ENCODE measurements around the gene FIP1L1.

Gene FIP1L1

GRCh38 chr4:53477038-53477565 lies 99.7 kb downstream of the FIP1L1 start:
- no peak for DNase-seq

- DNase-seq: no peak
Measured at GRCh38 chr4:53477636-53478035, 100.2 kb downstream of the FIP1L1 start.

DNA sequence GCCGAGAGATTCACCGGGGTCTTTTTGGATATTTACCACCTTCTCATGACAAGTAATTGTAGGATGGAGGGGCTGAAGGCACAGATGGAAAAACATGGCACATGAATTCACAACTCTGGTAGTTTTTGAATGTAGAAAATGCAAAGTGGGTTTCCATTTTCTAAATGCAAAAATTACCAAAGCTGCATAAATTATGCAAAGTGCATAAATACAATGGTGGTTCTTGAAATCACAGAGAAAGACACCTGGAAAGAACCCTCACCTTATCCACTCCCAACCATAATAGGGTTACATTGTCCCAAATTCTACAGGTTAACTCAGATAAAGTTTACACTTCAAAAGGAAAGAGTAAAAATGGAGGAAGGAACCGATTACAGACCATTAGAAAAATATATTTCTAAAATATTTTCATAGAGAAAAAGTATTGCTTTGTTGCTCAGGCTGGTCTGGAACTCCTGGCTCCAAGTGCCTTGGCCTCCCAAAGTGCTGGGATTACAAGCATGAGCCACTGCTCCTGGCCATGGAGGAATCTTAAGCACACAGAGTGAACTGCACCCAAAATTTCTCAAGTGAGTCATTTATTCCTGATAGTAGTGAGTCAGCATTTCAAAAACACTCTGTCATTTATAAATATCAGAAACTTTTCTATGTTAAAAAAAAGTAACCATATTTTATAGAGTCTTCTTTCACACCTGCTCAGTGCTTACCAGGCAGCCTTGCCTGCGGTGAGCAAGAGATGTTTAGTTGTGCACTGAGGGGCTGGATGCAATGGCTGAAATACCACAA lies 101.4 kb downstream of the FIP1L1 start:
- no peak for DNase-seq

GRCh38 chr4:53479736-53480525 lies 102.5 kb downstream of the FIP1L1 start:
- no peak for DNase-seq

- DNase-seq: no peak
Measured at GRCh38 chr4:53480909-53481308, 103.5 kb downstream of the FIP1L1 start.

DNA sequence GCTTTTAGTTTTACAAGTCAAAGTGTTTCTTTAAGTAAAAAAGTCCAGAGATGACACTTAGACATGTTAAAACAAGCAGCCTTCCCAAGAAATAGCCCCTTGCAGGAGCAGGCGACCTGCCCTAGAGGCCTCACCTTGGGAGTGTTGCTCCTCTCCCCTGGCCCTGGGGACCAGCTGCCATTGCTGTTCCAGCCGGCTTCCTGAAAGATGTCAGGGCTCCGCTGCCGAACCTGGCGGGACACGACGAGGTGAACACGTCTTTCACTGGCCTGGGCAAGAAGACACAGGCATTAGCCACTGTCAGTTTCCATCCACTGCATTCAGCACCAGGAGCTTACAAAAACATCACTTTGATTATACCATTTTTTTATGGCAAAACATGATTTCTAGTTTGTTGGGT lies 104.1 kb downstream of the FIP1L1 start:
- DNase-seq: no peak

GRCh38 chr4:53483250-53483649 lies 105.8 kb downstream of the FIP1L1 start:
- DNase-seq: no peak

DNA sequence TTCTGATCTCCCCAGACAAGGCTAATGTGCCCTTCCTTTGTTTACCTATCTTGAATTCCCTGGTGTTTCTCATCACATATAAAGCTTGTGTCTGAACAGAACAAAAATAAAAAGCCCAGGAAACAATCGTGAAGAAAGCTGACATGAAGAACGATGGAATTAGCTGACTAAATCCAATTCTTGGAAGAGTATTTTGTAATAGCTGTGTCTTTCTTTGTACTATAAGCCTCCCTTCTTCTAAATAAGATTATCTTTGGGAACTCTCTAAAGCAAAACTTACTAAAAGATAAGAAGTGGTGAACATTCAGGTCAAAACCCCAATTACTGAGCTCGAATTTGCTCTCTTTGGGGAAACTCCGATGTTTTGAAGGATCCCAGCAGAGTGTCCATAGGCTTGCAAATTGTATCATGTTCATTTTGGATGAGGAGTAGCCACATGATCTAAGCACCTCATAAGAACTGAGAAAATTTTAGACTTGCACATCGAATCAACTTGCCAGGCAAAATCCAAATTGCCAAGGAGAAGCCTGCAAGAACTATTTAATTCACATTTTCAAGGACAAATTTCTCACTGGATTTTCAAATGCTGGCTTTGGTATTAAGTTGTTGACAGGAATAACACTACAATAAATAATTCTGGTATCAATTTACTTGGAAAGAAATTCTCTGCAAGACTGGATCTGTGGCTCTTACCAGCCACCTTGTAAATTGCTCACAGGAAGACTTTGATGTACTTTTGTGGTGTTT lies 107.6 kb downstream of the FIP1L1 start:
- DNase-seq: no peak

DNA sequence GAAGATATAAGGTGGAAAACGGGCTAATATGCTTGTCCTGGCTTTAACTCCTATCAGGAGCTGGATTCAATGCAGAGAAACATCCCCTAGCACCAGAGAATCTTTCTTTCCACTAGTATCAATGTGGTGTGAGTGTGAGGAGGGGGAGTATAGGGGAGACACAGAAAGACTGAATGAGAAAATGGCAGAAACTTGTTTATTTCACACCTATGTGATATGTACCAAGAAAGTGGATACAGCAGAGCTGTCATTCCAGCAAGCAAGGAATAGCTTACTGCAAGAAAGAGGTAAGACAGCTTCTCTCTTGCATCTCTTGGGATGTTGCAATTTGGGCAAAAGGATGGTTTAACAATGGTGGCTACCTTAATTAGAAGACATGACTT lies 108.2 kb downstream of the FIP1L1 start:
- DNase-seq: no peak

GRCh38 chr4:53487766-53488165 lies 110.3 kb downstream of the FIP1L1 start:
- DNase-seq: no peak

GRCh38 chr4:53489279-53489889 lies 111.9 kb downstream of the FIP1L1 start:
- no peak for DNase-seq

GRCh38 chr4:53490161-53490956 lies 112.9 kb downstream of the FIP1L1 start:
- DNase-seq: no peak

DNA sequence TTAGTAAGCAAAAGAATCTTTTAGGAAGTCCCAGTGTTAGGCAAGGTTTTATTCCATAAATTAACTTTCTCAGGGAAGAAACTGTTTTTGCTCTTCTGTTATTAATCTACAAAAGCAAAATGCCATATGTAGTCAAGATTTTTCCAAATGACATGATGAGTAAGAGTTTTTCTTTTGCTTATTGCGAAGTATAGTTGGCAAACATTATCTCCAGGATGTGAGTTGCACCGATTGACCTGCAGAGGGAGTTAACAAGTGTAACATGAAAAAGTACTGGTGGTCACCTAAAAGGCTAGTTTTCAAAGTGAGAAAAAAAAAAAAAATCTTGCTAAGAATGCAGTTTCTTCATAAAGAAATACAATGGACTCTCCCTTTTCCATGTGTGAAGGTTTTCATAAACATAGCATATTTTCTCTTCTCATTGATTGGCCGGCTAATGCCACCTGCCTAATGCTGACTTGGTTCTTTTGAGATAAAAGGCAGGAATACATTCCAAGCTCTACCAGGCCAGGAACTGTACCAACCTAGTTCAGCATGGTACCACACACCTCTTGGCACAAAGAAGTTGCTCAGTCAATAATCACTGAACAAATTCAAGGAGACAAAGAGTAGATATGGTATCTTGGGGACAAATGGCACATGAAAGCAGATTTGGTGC lies 113.7 kb downstream of the FIP1L1 start:
- no peak for DNase-seq

DNA sequence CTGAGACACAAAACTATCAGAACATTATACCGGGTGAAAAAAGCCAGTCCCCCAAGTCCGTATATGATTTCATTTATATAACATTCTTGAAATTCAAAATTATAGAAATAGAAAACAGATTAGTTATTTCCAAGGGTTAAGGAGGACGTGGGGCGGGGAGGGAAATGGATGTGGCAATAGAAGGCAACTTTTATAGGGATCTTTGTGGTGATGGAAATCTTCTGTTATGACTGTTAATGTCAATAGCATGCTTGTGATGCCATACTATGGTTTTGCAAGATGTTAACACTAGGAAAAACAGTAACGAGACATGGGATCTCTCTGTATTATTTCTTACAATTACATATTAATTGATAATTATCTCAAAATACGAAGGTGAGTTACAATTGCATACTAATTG lies 117.4 kb downstream of the FIP1L1 start:
- no peak for DNase-seq

GRCh38 chr4:53497487-53498244 lies 120.2 kb downstream of the FIP1L1 start:
- DNase-seq: peak; percentile 82

DNA sequence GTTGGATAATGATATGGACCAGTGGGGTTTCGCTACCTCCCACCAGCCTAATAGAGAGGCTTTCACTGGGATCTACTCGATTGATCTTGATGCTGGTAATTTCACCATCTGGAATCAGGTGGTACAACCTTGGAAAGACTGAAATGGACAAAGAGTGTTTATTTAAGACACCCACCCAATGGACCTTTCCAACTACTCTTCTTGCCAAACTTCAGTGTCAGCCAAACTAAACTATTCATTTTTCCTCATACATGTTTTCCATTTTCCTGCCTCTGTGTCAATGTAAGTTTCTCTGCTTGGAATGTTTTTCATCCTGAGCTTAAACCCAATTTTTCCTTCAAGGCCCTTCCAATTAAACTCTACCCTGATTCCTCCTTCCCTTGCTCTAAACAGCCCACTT lies 121.3 kb downstream of the FIP1L1 start:
- no peak for DNase-seq

GRCh38 chr4:53499791-53500190 lies 122.3 kb downstream of the FIP1L1 start:
- no peak for DNase-seq

DNA sequence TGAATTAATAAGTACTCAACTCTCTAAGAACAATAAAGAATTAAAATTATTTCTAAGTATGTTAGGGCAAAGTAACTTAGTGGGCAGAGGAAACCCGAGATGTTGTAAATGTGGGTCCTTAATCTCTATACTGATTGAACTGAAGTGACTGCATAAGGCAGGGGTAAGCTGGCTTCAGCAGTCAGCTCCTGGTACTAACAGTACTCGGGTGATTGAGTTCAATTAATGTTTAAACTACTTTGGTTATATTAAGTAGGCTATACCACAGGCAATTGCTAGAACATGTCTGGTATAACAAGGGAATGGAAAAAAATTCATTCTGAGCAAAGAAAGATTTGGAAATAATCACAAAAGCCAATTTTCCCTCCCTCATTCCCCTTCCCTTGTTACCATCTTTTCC lies 123.1 kb downstream of the FIP1L1 start:
- no peak for DNase-seq

DNA sequence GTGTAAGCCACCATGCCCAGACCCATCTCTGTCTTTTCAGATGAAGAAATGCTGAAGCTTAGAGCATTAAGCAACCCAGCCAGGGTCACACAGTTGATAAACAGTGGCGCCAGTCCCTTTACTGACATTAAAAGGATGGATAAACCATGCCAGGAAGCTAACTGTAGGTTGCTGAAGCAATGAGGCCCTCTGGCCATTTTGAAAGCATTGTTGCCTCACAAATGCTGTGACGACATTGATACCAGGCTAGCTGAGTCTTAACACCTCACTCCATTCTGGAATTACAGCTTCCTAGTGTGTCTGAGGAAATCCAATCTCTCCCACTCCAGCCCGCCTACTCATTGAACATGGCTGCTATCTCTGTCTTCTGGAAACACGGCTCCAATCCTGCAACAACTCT lies 124.1 kb downstream of the FIP1L1 start:
- DNase-seq: no peak

- no peak for DNase-seq
Measured at GRCh38 chr4:53502094-53502493, 124.7 kb downstream of the FIP1L1 start.

DNA sequence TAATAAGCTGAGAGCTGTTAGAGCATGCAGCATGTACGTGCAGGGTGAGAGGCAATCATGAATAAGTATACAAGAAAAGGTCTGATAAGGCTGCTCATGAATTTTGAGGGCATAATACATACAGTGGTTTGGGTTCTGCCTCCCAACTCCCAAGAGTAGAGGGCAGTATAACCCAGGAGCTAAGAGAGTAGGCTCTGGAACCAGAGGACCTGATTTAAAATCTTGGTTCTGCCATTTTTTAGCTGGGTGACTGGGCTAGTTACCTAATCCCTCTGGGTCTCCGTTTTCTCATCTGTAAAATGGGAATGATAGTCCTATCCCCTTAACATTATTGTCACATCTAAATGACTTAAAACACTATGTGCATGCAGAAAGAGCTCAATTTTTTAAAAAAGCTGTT lies 128.5 kb downstream of the FIP1L1 start:
- no peak for DNase-seq
